Ectodermal cell (in vitro differentiated cells): ENCODE measurements around the gene THAP8.
"Not testable (repeated sequence)": the region's sequence is repeated elsewhere in the genome, so short reads cannot be mapped to it uniquely, and the experiment has no call there.

ENCODE experiments used
- H3K27ac ChIP-seq: 2 replicates; pipeline ENCODE4 v1.7.0; 2013; ENCODE audit warnings: mild to moderate bottlenecking, low read depth, low read length; ENCODE audit not compliant: insufficient read depth, poor library complexity, severe bottlenecking
- H3K27me3 ChIP-seq: 2 replicates; pipeline ENCODE4 v1.7.0; 2013; ENCODE audit warnings: mild to moderate bottlenecking, low read length; ENCODE audit not compliant: insufficient read depth, control insufficient read depth, poor library complexity, severe bottlenecking
- H3K36me3 ChIP-seq: one replicate; pipeline ENCODE4 v1.7.0; 2013; ENCODE audit warnings: low read length; ENCODE audit not compliant: control insufficient read depth, insufficient read depth
- H3K4me1 ChIP-seq: one replicate; pipeline ENCODE4 v1.7.0; 2013; ENCODE audit warnings: low read length; ENCODE audit not compliant: control insufficient read depth, insufficient read depth
- H3K4me3 ChIP-seq: 2 replicates; pipeline ENCODE4 v1.7.0; 2013; ENCODE audit warnings: low read depth, low read length, control low read depth; ENCODE audit not compliant: insufficient read depth
- H3K9me3 ChIP-seq: 2 replicates; pipeline ENCODE4 v1.7.0; 2013; ENCODE audit warnings: mild to moderate bottlenecking, low read length, moderate library complexity; ENCODE audit not compliant: control insufficient read depth
- WGBS, 2 experiments: methylation state at CpG; one replicate each; pipeline ENCODE4 v1.1.7; 2013; ENCODE audit warnings: missing lambda C conversion rate in 2 of 2; 5-methylcytosine and 5-hydroxymethylcytosine counted together

Gene THAP8

DNA sequence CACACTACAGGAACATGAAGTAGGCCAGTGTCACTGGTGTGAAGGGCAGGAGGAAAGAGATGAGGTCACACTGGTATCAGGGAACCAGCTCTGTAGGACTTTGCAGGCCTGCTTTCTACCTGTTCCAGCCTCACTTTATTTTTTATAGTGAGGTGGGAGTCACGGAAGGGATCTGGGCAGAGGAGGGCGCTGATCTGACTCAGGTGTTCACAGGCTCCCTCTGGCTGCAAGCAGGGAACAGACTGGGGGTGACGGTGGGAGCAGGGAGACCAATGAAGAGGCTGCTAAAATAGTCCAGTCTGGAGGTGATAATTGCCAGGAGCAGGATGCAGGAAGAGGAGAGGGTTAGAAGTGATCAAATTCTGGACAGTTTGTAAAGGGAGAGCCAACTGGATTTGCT lies 2.8 kb downstream of the THAP8 start:
- no peak overlapping the region for H3K27ac ChIP-seq
- no peak overlapping the region for H3K4me3 ChIP-seq
- H3K9me3 ChIP-seq, result no peaks in the 10 kb centered on the region
- no peaks in the 10 kb centered on the region for H3K27me3 ChIP-seq
- H3K36me3 ChIP-seq, result no peaks in the 10 kb centered on the region
- WGBS, 2 experiments, result 14 to 17% methylated on average over 3 of the region's 3 CpGs
- H3K4me1 ChIP-seq, result peaks cover 4% of the 10 kb centered on the region

DNA sequence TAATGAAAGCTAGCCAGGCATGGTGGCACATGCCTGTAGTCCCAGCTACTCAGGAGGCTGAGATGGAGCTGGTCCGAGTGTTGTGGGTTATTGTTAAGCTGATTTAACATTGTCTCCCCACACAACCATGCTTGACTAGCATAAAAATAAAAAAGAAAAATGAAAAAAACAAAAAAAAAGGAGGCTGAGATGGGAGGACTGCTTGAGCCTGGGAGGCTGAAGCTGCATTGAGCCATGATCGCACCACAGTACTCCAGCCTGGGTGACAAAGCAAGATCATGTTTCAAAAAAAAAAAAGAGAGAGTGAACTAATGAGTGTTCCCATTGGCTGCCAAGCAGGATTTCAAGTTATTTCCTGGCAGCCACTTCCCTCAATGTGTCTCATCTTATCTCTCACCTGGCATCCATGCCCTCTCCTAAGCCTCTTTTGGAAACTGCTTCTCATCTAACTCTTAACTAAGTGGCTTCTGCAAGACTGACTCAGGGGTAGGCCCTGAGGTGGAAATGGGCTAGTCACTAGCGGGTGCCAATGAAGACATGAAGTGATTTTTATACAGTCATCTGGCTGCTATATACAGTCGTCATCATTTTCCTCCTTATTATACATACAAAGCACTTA lies 4.9 kb downstream of the THAP8 start:
- WGBS, 2 experiments, result 91 to 95% methylated on average over 3 to 4 of the region's 4 CpGs
- Histone ChIP-seq H3K4me3 (no peak overlapping the region), H3K27me3 (no peaks in the 10 kb centered on the region), H3K27ac (no peak overlapping the region), H3K36me3 (no peaks in the 10 kb centered on the region), H3K4me1 (no peaks in the 10 kb centered on the region), H3K9me3 (no peaks in the 10 kb centered on the region)

DNA sequence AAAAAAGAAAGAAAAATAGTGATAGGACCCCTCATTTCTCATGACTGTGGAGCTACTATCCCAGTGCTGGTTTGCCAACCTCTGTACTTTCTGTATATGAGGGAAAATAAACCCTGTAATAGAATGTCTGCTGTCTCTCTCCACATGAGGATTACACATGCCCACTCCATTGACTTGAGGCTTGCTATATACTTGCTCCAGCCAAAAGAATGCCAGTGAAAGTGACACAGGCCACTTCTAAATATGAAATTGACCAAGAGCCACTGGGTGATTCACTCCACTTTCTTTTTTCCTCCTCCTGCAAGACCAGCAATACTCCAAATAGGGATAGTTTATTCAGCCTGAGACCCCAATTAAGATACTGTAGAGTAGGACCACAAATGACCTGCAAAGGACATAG lies 6.2 kb downstream of the THAP8 start:
- H3K36me3 ChIP-seq, result no peaks in the 10 kb centered on the region
- H3K4me1 ChIP-seq, result no peaks in the 10 kb centered on the region

DNA sequence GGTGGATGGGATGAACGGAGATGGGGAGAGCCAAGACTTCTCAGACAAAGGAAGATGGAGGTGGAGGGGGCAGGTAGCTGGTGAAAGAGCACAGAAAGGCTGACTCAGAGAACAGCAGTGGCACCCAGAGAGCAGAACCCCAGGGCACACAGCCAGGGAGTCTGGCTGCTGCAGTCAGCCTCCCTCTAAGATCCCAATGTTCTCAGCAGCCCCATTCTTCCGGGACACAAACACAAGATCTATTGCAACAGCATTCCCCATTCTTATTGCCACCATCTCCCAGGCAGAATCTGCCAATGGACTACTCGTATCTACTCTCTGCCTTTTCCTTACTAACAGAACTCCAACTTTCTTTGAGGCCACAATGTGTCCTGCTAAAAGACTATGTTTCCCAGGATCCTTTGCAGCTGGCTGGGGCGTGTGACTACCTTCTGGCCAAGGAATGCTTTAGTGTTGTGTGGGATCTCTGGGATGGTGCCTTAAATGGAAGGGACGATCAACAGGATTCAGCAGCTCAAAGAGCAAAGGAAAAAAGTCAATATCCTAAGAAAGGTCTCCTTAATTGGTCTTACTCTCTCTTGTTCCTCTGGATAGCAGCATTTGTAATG lies 7.5 kb downstream of the THAP8 start:
- WGBS, 2 experiments, result 87 to 88% methylated on average over 5 of the region's 5 CpGs

More for the DNA sequence above, 6.2 kb downstream of the THAP8 start:
- no peaks in the 10 kb centered on the region for H3K9me3 ChIP-seq
- H3K27me3 ChIP-seq, result no peaks in the 10 kb centered on the region
- H3K4me3 ChIP-seq, result no peak overlapping the region
- H3K27ac ChIP-seq, result no peak overlapping the region

DNA sequence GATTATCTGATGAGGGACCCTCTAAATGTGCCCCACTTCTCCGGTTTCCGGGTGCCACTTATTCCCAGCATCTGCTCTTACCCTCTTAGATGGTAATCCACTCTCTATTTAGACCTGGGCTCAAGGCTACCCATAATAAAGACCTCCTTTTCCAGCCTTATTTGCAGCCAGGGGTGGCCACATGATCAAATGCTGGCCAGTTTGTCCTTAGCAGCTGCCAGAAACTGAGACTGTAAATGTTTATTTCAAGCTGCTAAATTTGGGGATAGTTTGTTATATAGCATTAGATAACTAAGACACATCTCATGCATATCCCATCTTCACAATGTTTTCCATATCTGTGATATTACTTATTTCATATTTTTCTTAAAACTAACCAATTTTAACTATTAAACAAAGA lies 10.1 kb downstream of the THAP8 start:
- no peak overlapping the region for H3K27ac ChIP-seq
- H3K9me3 ChIP-seq, result no peaks in the 10 kb centered on the region

More for the DNA sequence above, 7.5 kb downstream of the THAP8 start:
- H3K4me3 ChIP-seq, result no peak overlapping the region
- H3K4me1 ChIP-seq, result peaks cover under 1% of the 10 kb centered on the region
- no peaks in the 10 kb centered on the region for H3K36me3 ChIP-seq
- no peaks in the 10 kb centered on the region for H3K27me3 ChIP-seq
- H3K27ac ChIP-seq, result no peak overlapping the region
- no peaks in the 10 kb centered on the region for H3K9me3 ChIP-seq

DNA sequence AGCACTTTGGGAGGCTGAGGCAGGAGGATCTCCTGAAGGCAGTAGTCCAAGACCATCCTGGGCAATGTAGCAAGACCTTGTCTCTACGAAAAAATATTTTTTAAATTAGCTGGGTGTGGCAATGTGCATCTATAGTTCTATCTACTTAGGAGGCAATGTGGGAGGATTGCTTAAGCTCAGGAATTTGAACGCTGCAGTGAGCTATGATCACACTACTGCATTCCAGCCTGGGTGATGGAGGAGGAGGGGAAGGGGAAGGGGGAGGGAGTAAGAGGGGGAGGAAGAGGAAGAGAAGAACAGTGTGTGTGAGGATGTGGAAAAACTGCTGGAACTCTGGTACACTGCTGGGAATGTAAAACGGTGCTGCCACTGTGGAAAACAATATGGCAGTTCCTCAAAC lies 12.3 kb downstream of the THAP8 start:
- WGBS, 2 experiments, result 47 to 48% methylated on average over 3 of the region's 3 CpGs

More for the DNA sequence above, 10.1 kb downstream of the THAP8 start:
- H3K27me3 ChIP-seq, result no peaks in the 10 kb centered on the region
- H3K36me3 ChIP-seq, result no peaks in the 10 kb centered on the region
- 94 to 95% methylated on average over 2 of the region's 2 CpGs for WGBS, 2 experiments
- no peak overlapping the region for H3K4me3 ChIP-seq
- H3K4me1 ChIP-seq, result peaks cover 5% of the 10 kb centered on the region

DNA sequence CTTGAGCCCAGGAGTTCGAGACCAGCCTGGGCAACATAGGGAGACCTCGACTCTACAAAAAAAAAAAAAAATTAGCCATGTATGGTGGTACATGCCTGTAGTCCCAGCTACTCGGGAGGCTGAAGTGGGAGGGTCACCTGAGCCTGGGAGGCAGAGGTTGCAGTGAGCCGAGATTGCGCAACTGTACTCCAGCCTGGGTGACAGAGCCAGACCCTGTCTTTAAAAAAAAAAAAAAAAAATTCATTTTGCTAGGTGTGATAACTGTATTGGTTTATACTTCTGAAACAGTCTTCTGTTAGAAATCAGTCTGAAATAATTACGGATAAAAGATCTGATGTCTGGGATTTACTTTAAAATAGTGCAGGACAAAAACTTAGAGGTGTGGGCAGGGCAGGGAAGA lies 13.0 kb downstream of the THAP8 start:
- H3K36me3 ChIP-seq, H3K27ac ChIP-seq, H3K4me3 ChIP-seq, H3K4me1 ChIP-seq, H3K27me3 ChIP-seq, H3K9me3 ChIP-seq: not testable (repeated sequence)
- 89 to 92% methylated on average over 6 of the region's 6 CpGs for WGBS, 2 experiments

More for the DNA sequence above, 12.3 kb downstream of the THAP8 start:
- Histone ChIP-seq H3K27ac (no peak overlapping the region), H3K9me3 (no peaks in the 10 kb centered on the region), H3K36me3 (no peaks in the 10 kb centered on the region), H3K4me3 (no peak overlapping the region), H3K4me1 (peaks cover 5% of the 10 kb centered on the region), H3K27me3 (no peaks in the 10 kb centered on the region)

DNA sequence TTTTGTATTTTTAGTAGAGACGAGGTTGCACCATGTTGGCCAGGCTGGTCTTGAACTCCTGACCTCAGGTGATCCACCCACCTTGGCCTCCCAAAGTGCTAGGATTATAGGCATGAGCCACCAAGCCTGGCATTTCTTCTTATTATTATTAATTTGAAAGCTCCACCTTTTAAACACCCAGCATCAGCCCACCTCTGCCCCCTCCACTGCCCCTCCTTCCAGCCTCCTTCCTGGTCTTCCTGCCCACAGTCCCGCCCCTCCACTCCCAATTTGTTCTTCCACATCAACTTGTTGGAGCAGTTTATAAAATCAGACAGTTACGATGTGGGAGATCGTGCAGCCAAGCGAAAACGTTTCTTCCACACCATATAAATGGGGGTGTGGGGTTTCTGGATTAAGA lies 13.6 kb downstream of the THAP8 start:
- no peak overlapping the region for H3K27ac ChIP-seq
- no peaks in the 10 kb centered on the region for H3K27me3 ChIP-seq
- no peak overlapping the region for H3K4me3 ChIP-seq
- no peaks in the 10 kb centered on the region for H3K36me3 ChIP-seq
- peaks cover 5% of the 10 kb centered on the region for H3K4me1 ChIP-seq
- no peaks in the 10 kb centered on the region for H3K9me3 ChIP-seq
- 86 to 93% methylated on average over 2 to 4 of the region's 6 CpGs for WGBS, 2 experiments

DNA sequence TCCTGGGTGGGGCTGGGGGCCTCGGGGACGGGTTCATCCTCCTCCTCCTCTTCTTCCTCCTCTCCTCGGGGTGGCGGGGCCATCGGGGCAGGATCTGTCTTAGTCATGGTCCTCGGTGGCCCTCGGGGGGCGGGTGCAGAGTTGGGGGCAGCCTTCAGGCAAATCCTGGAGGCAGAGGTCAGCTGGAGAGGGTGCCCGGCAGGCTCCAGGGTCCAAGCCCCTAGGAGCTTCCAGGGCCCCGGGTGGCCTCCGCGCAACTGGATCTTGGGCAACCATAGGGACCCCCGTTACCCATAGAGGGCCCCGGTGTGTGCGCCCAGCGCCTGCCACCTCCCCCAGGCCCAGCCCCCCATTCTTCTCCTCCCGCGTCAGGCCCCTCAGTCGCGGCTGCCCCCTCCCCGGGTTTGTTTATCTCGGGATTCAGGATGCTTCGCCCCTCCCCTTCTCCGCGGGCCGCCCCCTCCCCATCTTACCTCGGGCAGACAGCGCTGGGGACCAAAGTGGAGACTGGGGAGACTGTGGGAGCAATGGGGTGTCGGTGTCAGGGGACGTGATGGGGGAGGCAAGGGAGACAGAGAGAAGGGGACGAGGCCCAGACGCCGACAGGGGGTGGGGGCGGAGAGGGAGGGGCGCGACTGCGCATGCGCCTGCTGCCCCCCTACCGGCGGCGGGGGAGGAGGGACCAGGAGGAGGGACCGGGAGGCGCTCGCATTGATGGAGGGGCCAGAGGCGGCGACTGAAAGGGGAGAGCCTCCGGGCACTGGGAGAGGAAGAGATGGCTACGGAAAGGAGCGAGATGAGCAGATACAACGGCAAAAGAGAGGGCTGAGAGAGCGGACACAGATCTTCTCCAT lies 21.6 kb downstream of the THAP8 start, which contains the start of gene CLIP3:
CLIP3 (minus strand) TSS at position 623 of the 854 bp plus-strand sequence; CDS start at position 107, 516 bp downstream.
- Histone ChIP-seq H3K4me3 (peak within 1 kb of the TSS; percentile 85), H3K27me3 (no peaks in the 10 kb centered on the region), H3K9me3 (no peaks in the 10 kb centered on the region), H3K4me1 (no peaks in the 10 kb centered on the region), H3K36me3 (no peaks in the 10 kb centered on the region), H3K27ac (no peak within 1 kb of the TSS)
- WGBS, 2 experiments, result 3 to 4% methylated on average over 50 to 51 of the region's 51 CpGs

DNA sequence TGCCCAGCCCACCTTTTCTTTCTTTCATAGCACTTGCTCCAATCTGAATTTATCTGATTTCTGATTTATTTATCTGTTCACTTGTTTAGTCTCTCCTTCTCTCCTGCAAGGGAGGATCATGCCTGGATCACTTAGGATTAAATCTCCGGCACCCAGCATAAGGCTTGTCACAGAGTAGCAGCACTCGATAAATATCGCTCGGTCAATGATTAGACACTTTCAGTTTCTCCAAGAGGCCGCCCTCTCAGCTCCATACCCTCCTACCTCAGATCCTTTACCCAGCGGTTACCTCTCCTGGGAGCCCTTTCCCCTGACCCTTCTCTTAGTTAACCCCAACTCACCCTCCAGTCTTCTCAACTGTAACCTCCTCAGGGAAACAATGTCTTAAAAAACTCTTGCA lies 22.8 kb downstream of the THAP8 start:
- Histone ChIP-seq H3K36me3 (peaks cover 10% of the 10 kb centered on the region), H3K4me1 (no peaks in the 10 kb centered on the region), H3K9me3 (no peaks in the 10 kb centered on the region), H3K27ac (no peak overlapping the region), H3K4me3 (no peak overlapping the region), H3K27me3 (no peaks in the 10 kb centered on the region)
- 90 to 93% methylated on average over 6 of the region's 6 CpGs for WGBS, 2 experiments
